NCI-H146 treated with DMSO at 0.1 percent for 48 hours (cell line): ENCODE results near the gene KCNIP1.

Experiments
- DNase-seq: peaks from one replicate; lab custom pipeline; 2025; ENCODE audit not compliant: unreplicated experiment; lab: John Stamatoyannopoulos, UW

KCNIP1 gene

DNA sequence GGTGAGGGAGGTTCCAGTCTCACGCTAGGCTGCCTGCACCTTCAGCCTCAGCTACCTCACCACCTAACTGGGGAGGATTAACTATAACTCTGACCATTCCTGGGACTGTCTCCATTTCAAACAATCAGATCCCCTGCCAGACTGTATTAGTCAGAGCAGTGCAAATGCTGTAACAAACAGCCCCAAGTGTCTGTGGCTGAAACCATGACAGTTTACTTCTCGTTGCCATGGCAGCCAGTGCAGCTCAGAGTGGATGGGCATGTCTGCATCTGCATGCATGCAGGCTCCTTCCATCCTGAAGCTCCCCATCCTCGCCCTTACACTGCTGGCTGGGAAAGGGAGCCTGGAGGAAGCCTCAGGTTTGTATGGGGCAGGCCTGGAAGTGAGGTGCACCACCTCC is 86.7 kb downstream of the KCNIP1 start:
- no peak for DNase-seq

DNA sequence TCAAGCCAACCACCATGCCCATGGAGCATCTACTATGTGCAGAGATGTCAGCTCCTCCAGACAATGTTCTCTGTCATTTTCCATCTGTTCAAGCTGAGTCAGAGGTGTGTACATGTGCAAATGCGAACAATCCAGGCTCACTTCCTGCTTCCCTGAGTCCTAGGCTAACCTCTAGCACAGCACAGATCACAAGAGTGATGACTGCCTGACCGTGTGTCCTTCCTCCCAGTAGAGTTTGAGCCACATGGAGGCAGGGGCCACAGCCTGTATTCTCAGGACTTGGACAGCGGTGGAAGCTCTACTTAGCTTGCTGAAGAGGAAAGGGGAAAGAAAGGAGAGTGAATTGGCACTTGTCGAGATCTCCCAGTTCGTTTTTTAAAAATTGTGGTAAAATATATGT is 87.2 kb downstream of the KCNIP1 start:
- no peak for DNase-seq

- DNase-seq: no peak
These were observed 92.7 kb downstream of the KCNIP1 start for GRCh38 chr5:170596482-170597044.

GRCh38 chr5:170597109-170597751 is 93.4 kb downstream of the KCNIP1 start:
- no peak for DNase-seq

DNA sequence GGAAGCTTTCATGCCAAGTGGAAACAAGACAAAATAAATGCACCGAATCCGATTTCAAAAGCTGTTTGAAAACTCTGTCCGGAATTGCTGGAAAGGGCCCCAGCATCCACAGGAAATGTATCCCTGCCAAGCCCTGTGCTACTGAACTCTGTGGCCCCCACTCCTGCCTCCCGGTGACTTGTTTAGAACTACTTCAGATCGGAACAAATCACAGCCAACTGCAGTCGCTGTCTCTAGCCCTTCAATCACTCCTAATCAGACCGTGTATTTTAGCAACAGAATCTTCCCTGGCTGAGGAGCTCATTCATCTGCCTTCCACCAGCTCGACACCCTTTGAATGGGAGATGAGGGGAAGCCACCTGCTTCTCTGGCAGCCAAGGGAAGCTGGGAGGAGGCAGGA is 94.1 kb downstream of the KCNIP1 start:
- no peak for DNase-seq

GRCh38 chr5:170599756-170600155 is 95.9 kb downstream of the KCNIP1 start:
- DNase-seq: no peak

GRCh38 chr5:170601619-170602018 is 97.8 kb downstream of the KCNIP1 start:
- DNase-seq: no peak

- no peak for DNase-seq
These were observed 99.3 kb downstream of the KCNIP1 start for GRCh38 chr5:170603109-170603508.

GRCh38 chr5:170603578-170604565 is 100.1 kb downstream of the KCNIP1 start:
- no peak for DNase-seq

- no peak for DNase-seq
These were observed 103.1 kb downstream of the KCNIP1 start for GRCh38 chr5:170606941-170607340.

- DNase-seq: no peak
These were observed 107.8 kb downstream of the KCNIP1 start for GRCh38 chr5:170611449-170612090.

DNA sequence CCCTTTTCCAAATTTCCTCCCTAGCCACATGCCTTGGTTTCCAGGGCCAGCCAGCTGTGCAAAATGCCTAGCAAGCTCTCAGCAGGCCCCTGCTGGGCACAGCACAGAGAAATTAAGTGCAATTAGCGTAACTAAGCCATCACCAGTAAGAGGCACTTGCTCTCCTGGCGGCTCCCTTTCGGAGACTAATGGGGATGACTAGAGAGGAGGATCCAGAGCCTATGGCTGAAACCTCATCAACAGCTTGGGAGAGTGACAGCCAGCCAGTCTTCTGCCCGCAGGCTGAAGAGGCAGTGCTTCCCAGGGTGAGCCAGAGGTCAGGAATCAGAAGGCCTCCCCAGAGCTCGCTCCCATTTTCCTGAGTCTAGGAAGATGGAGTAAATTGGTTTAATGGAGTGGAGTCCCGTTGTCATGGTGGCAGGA is 108.4 kb downstream of the KCNIP1 start:
- no peak for DNase-seq

DNA sequence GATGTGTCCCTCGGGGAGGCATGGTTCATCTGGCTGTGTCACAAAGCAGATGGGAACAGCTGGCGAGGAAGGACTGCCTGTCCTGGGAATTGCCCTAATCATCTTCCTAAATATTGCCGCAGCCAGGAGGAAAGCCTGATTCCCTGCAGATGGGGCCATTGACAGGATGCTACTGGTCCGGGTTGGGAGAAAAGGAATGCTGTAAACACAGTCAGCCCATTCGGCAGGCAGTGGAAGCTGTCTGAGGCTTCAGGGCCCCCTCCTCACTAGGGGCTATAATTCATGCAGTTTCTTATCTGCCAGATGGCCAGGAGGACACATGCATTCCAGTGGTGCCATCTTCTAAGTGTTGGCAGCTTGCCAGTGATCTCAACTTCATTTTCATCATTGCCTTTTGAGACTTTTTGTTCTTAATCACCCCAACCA is 110.3 kb downstream of the KCNIP1 start:
- DNase-seq: no peak

GRCh38 chr5:170614720-170615119 is 110.9 kb downstream of the KCNIP1 start:
- DNase-seq: no peak

- no peak for DNase-seq
These were observed 114.0 kb downstream of the KCNIP1 start for GRCh38 chr5:170617533-170618490.

DNA sequence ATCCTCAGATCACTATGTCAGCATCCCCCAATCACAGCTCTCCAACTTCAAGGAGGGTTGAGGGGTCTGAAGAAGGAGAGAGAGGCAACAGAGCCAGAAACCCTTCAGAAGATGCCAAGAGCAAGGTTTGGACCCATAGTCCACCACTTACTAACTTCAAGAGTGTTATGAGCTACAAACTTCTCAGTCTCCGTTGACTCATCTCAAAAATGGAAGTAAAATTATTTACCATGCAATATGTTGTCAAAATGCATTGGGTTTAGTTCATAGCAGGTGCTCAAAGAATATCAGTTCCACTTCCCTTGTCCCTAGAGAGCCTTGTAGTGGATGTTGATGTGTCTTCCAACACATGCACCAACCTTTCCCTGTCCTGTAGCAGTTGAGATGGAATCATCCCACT is 116.0 kb downstream of the KCNIP1 start:
- DNase-seq: no peak

- DNase-seq: no peak
These were observed 119.1 kb downstream of the KCNIP1 start for GRCh38 chr5:170622933-170623332.

DNA sequence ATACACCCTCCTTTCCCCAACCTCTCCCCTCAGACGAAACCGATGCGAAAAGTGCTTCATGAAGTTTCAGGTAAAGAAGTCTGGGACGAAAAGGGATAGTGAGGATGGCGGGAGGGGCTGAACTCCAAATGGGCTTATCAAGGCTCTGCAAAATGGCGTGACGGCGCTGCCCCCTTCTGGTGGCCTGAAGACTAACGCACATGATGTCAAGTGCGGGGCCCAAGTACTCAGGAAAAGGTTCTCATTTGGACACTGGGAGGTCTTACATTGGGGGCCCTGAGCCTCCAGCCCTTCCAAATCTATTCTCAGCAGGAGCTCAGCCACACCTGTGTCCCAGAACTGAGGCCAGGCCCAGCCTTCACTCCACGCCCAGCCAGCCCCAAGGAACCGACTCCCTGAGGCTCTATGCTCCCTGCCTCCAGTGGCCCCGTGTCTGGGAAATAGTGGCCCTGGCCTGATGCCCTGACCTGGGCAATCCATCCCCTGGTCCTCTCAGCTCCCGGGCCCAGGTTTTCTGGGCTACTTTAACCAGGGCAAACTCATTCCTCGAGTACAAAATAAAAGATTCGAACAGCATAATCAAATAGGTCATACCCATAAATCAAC is 119.9 kb downstream of the KCNIP1 start:
- DNase-seq: no peak

DNA sequence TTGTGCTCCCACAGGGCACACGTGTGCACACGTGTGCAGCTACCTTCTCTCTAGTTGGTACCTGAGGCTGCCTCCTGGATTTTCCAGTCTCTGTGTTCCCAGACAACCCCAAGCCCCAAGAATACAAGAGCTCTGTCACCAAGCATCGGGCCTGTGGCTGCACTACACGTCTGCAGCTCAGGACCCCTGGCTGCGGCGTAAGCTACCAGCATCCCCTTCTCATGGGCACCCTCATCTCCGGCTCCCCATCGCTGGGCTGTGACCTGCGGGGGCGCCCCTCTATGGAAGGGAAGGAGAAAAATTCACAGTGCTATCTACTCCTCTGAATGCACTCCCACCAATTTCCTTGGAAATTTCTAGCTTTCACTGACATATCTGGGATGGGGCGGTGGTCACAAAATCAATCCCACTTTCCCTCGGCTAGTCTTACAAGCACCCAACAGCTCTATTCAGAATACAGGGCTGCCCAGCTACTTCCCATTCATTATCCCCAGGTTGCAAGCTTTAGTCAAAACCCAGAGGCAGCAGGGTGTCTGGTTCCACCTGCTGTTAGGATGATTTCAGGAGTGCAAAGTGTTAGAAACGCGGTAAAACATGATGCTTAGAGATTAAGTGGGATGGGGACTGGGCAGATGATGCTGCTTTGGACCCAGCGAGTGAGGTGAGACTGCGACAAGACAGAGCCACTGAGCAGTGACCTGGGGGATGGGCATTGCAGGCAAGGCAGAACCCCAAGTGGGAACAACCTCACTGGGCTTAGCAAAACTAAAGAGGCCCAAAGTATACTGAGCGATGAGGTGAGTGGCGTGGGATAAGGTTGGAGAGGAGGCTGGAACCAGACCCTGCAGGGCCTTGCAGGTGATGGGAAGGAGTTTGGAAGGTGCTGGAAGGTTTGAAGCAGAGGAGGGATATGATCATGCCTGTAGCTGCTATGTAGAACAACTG is 121.7 kb downstream of the KCNIP1 start:
- no peak for DNase-seq
